AG04450 (cell line): Measurements from ENCODE around the gene ARAP2. TPM values are rescaled to one million over a fixed set of nuclear protein-coding genes. Genes with fewer than 3 reads are reported as not detected.
"Not testable (repeated sequence)": the region's sequence is repeated elsewhere in the genome, so short reads cannot be mapped to it uniquely, and the experiment has no call there.

Source experiments
- CTCF ChIA-PET: fragments of 300-600, 350-600 bp; formaldehyde crosslinking; extraction: SDS; loops from one replicate; lab custom pipeline; 2022; ENCODE audit warnings: antibody characterized with exemption, inconsistent platforms; lab: Charles Lee
- POLR2A ChIA-PET: fragments of 350-600 bp; formaldehyde crosslinking; extraction: SDS; loops from one replicate; lab custom pipeline; 2021; ENCODE audit warnings: antibody characterized with exemption, inconsistent platforms; lab: Yijun Ruan, JAX
- DNase-seq: peaks from one replicate; pipeline ENCODE4 v3.0.0-alpha.2; 2011; ENCODE audit warnings: low read depth, low spot score
- H3K27ac ChIP-seq: one replicate; pipeline ENCODE4 v1.5.1; 2012; ENCODE audit warnings: low read depth, low read length, control low read depth
- H3K27me3 ChIP-seq: one replicate; pipeline ENCODE4 v1.6.0; 2012; ENCODE audit warnings: low read length; ENCODE audit not compliant: control insufficient read depth, insufficient read depth
- H3K4me3 ChIP-seq: 2 replicates; pipeline ENCODE4 v1.5.1; 2011; ENCODE audit warnings: mild to moderate bottlenecking, low read depth, low read length, control low read depth
- H3K9me3 ChIP-seq: 2 replicates; pipeline ENCODE4 v1.5.1; 2012; ENCODE audit warnings: low read length; ENCODE audit not compliant: control insufficient read depth, insufficient read depth
- polyA plus RNA-seq: library from polyadenylated mRNA; depleted of rRNA; stranded (reverse); fragments of >200 nt; gene quantifications from 2 replicates; pipeline ENCODE4 v1.2.3, GENCODE V29; 2011
- TF ChIP-seq, protein P1 (sequence below): IDR thresholded peaks from 2 replicates; pipeline ENCODE4 v1.5.1; 2011; ENCODE audit warnings: low read depth, low read length, control low read depth, inconsistent platforms

The ARAP2 gene
- polyA plus RNA-seq, 1 experiment: 0.11 TPM

- H3K27ac ChIP-seq: no peak overlapping the region
- H3K4me3 ChIP-seq: no peak overlapping the region
- H3K27me3 ChIP-seq: no peaks in the 10 kb centered on the region
- ChIA-PET POLR2A (no interaction called here), CTCF (no interaction called here)
- TF ChIP-seq, protein P1, sequence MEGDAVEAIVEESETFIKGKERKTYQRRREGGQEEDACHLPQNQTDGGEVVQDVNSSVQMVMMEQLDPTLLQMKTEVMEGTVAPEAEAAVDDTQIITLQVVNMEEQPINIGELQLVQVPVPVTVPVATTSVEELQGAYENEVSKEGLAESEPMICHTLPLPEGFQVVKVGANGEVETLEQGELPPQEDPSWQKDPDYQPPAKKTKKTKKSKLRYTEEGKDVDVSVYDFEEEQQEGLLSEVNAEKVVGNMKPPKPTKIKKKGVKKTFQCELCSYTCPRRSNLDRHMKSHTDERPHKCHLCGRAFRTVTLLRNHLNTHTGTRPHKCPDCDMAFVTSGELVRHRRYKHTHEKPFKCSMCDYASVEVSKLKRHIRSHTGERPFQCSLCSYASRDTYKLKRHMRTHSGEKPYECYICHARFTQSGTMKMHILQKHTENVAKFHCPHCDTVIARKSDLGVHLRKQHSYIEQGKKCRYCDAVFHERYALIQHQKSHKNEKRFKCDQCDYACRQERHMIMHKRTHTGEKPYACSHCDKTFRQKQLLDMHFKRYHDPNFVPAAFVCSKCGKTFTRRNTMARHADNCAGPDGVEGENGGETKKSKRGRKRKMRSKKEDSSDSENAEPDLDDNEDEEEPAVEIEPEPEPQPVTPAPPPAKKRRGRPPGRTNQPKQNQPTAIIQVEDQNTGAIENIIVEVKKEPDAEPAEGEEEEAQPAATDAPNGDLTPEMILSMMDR: no peak
- no peaks in the 10 kb centered on the region for H3K9me3 ChIP-seq
- no peak for DNase-seq
Measured at GRCh38 chr4:36183665-36184393, 60.5 kb downstream of the ARAP2 start.

- H3K4me3 ChIP-seq: no peak overlapping the region
- no peaks in the 10 kb centered on the region for H3K27me3 ChIP-seq
- DNase-seq: no peak
- TF ChIP-seq, protein P1: no peak
- no peaks in the 10 kb centered on the region for H3K9me3 ChIP-seq
- ChIA-PET CTCF (no interaction called here), POLR2A (no interaction called here)
- H3K27ac ChIP-seq: no peak overlapping the region
Measured at GRCh38 chr4:36183232-36183631, 61.1 kb downstream of the ARAP2 start.

DNA sequence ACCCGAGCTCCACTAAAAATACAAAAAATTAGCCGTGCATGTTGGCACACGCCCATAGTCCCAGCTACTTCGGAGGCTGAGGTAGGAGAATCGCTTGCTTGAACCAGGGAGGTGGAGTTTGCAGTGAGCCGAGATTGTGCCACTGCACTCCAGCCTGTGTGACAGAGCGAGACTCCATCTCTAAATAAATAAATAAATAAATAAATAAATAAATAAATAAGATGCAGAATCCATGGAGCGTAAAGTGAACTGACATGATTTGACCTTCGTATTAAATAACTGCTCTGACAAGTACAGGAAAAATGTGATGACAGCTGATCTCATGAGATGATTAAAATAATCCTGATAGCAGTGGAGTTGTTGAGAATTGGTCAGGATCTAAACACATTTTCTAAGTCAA lies 62.0 kb downstream of the ARAP2 start:
- POLR2A ChIA-PET, CTCF ChIA-PET, H3K27ac ChIP-seq, H3K27me3 ChIP-seq, DNase-seq, H3K9me3 ChIP-seq, H3K4me3 ChIP-seq: not testable (repeated sequence)

DNA sequence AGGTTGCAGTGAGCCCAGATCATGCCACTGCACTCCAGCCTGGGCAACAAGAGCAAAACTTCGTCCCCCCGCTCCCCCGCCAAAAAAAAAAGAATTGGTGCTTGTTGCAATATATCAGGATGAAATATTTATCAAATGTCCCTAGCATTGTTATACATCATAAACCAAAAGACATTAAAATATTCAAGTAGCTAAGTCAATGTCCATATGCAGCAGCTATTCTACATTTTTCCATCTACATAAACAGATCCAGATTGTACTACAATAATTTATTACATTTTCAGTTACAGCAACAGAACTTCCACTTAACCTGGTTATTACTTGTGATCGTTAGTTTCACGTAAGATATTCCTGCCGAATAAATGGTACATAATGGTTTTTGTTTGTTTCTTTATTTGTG lies 64.1 kb downstream of the ARAP2 start:
- H3K27ac ChIP-seq: no peak overlapping the region
- TF ChIP-seq, protein P1: no peak
- no peak for DNase-seq
- no peaks in the 10 kb centered on the region for H3K27me3 ChIP-seq
- ChIA-PET CTCF (no interaction called here), POLR2A (no interaction called here)
- no peaks in the 10 kb centered on the region for H3K9me3 ChIP-seq
- no peak overlapping the region for H3K4me3 ChIP-seq

DNA sequence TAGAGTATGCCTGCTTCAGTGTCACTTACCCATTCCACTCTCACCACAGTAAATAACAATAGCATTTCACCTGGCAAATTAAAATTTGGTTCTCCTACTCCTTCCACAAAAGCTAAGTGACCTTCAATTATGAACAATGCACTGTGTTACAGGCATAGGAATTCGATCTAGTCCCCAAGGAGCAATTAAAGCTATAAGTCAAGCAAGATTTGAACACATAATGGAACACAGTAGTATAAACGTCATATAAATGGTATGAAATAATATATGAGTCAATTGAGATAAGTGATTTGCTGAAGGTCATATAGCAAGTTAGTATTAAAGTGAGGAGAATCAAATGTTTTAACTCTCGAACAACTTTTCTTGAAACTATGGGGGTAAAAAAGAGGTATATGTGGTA lies 65.8 kb downstream of the ARAP2 start:
- TF ChIP-seq, protein P1: no peak
- H3K27ac ChIP-seq: no peak overlapping the region
- ChIA-PET CTCF (no interaction called here), POLR2A (no interaction called here)
- no peaks in the 10 kb centered on the region for H3K9me3 ChIP-seq
- H3K4me3 ChIP-seq: no peak overlapping the region
- DNase-seq: no peak
- no peaks in the 10 kb centered on the region for H3K27me3 ChIP-seq
